H1 (cell line): ENCODE measurements around the gene SEL1L3. TPM values are rescaled to one million over a fixed set of nuclear protein-coding genes. Genes with fewer than 3 reads are reported as not detected.

Source experiments
- CHD7 ChIP-seq: fragments of 300-600 bp; sonication (generic); IDR thresholded peaks from 2 replicates; pipeline ENCODE4 v1.7.1; 2012; ENCODE audit warnings: low read length, moderate library complexity, mild to moderate bottlenecking, inconsistent platforms; ENCODE audit not compliant: insufficient replicate concordance
- polyA plus RNA-seq, 7 experiments: library from polyadenylated mRNA; depleted of rRNA in 3 of 7; stranded (reverse) in 5 of 7; unstranded in 2 of 7; fragments of >200 nt in 5 of 7; fragments of 200-250 nt in 2 of 7; gene quantifications; 1 replicate in 5 of 7; 2 replicates in 1 of 7; 4 replicates in 1 of 7; pipeline versions ENCODE4 v1.2.1 to v1.2.3, GENCODE V29; 2011 to 2013; ENCODE audit warnings: missing spikeins in 2 of 7, mixed read lengths in 2 of 7
- total RNA-seq: library from RNA; stranded (reverse); fragmentation: NEBNext Ultra II Directional; extraction: Animal tissue kit (Norgen Biotek cat#: 25700); gene quantifications from 2 replicates; pipeline ENCODE4 v1.2.1, GENCODE V29; 2021

The SEL1L3 gene
- total and polyA plus RNA-seq, 2 of the 8 experiments (the other 6 are each of a cell fraction or from before 2014, with no cell fraction given) = 18.2 to 54.0 TPM

- TF ChIP-seq CHD7 = no peak
- TF ChIP-seq, all 59 proteins: peak for 2
Measured at GRCh38 chr4:25863831-25864418, 1.1 kb upstream of the SEL1L3 start (continued).
